Hematopoietic multipotent progenitor cell (in vitro differentiated cells): ENCODE measurements around the gene TTC7B. TPM values are rescaled to one million over a fixed set of nuclear protein-coding genes. Genes with fewer than 3 reads are reported as not detected.

Experiments
- DNase-seq, 3 donors: peaks; one replicate each; pipeline ENCODE4 v3.0.0-alpha.2; 2011 to 2015; ENCODE audit warnings: low read depth in 2 of 3, low spot score in 2 of 3
- total RNA-seq: library from RNA; depleted of rRNA; stranded (reverse); fragments of >200 nt; gene quantifications from one replicate; pipeline ENCODE4 v1.2.3, GENCODE V29; 2012

The TTC7B gene
- total RNA-seq, 1 donor, result 26.1 TPM

GRCh38 chr14:90582166-90582565, 234.1 kb downstream of the TTC7B start:
- DNase-seq, result no peak

- no peak for DNase-seq
Observed at GRCh38 chr14:90581745-90582144, 234.5 kb downstream of the TTC7B start.

GRCh38 chr14:90580377-90581335, 235.6 kb downstream of the TTC7B start:
- DNase-seq, result no peak

- no peak for DNase-seq
Observed at GRCh38 chr14:90579816-90580215, 236.4 kb downstream of the TTC7B start.

GRCh38 chr14:90579088-90579487, 237.1 kb downstream of the TTC7B start:
- DNase-seq, result no peak

- DNase-seq, result no peak
Observed at GRCh38 chr14:90578283-90578985, 237.8 kb downstream of the TTC7B start.

GRCh38 chr14:90577661-90578282, 238.5 kb downstream of the TTC7B start:
- DNase-seq, result no peak

- no peak for DNase-seq
Observed at GRCh38 chr14:90576981-90577660, 239.1 kb downstream of the TTC7B start.

- no peak for DNase-seq
Observed at GRCh38 chr14:90576581-90576980, 239.6 kb downstream of the TTC7B start.

- no peak for DNase-seq
Observed at GRCh38 chr14:90575781-90576180, 240.4 kb downstream of the TTC7B start.

- DNase-seq, result no peak
Observed at GRCh38 chr14:90575336-90575735, 240.9 kb downstream of the TTC7B start.

GRCh38 chr14:90574188-90575131, 241.8 kb downstream of the TTC7B start:
- DNase-seq, result no peak

GRCh38 chr14:90573385-90574105, 242.7 kb downstream of the TTC7B start:
- peak in 2 of 3 donors; percentile 4 for DNase-seq

GRCh38 chr14:90572441-90573150, 243.6 kb downstream of the TTC7B start:
- no peak for DNase-seq

- no peak for DNase-seq
Observed at GRCh38 chr14:90571149-90571947, 244.9 kb downstream of the TTC7B start.

- no peak for DNase-seq
Observed at GRCh38 chr14:90570461-90570860, 245.8 kb downstream of the TTC7B start.

- no peak for DNase-seq
Observed at GRCh38 chr14:90569606-90570387, 246.4 kb downstream of the TTC7B start.
